GM19351 (cell line): ENCODE measurements around the gene ZIC5.
"Not testable (repeated sequence)": the region's sequence is repeated elsewhere in the genome, so short reads cannot be mapped to it uniquely, and the experiment has no call there.

Experiments
- ATAC-seq: cut with Tn5 transposase; IDR thresholded peaks from one replicate; pipeline ENCODE4 v1.9.1; 2021; ENCODE audit warnings: mild to moderate bottlenecking, moderate library complexity; ENCODE audit not compliant: unreplicated experiment

Gene ZIC5

GRCh38 chr13:99961636-99962035 lies 9.9 kb downstream of the ZIC5 start:
- ATAC-seq, result no peak

DNA sequence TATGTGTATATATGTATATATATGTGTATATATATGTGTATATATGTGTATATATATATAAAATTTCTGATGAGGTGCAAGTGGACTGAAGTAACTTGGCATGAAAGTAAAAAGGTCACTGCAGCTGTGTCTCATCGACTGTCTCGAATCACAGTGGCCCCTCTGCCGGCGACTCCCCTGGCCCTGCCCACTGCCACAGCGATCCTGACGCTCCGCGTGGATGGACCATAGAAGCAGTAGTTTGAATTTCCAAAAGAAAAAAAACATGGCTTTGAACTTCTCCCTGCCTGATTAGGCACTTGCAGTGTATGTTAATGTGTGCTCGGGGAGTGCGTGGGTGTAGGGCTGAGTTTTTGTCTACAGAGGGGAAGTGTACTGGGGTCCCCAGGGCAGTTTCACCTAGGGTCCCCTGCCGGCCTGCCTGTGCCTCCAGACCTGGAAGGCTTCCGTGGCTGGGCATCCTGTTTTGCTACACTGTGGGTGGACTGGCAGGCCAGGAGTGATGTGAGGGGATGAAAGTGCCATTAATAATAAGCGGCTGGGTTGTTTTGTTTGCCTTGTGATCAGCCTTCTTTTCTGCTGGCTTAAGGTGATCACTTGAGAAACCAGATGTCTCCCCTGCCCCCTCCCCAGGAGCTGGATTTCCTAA lies 10.8 kb downstream of the ZIC5 start:
- ATAC-seq, result no peak

GRCh38 chr13:99959540-99960230 lies 11.9 kb downstream of the ZIC5 start:
- ATAC-seq, result no peak

GRCh38 chr13:99959127-99959539 lies 12.4 kb downstream of the ZIC5 start:
- no peak for ATAC-seq

GRCh38 chr13:99958406-99959126 lies 13.0 kb downstream of the ZIC5 start:
- no peak for ATAC-seq

DNA sequence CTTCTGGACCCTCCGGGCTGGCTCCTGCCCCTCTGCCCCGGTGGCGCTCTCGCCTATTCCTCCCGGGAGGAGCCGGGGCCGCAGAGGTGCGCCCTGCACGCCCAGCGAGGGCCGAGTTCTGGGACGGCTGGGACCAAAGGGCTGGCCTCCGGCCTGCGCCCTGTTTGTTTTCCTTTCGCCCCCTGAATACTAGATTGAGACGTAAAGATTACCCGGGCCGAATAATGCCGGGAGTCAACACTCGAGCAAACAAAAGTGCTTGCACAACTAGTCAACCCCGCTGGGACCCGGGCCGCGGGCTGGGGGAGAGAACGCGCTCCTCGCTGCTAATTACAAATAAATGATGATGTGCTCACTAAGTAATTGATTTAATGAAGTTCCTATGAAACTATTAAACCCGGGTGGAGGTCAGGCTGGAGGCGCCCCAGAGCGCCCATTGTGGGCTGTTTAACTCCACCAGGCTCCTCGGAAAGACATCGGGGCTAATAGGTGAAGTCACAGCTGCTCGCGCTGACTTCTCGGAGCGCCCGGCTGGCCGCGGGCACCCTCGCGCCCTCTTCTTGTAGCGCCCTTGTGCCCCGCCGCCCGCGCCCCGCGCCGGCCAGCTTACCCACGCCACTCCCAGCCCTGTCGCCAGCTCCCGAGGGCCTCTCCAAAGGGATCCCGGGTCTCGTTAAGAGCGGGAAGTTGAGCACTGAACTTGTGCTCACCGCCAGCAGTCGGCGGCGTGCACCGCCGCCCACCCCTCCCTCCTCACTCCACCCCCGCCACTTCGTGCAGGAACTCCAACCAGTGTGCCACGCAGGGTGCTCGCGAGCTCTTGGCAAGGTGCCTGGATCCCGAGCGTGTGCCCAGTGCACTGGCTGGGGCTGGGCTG lies 14.9 kb downstream of the ZIC5 start:
- ATAC-seq, result no peak

- no peak for ATAC-seq
Measured at GRCh38 chr13:99955747-99956472, 15.7 kb downstream of the ZIC5 start.

GRCh38 chr13:99955107-99955746 lies 16.3 kb downstream of the ZIC5 start:
- ATAC-seq, result no peak

DNA sequence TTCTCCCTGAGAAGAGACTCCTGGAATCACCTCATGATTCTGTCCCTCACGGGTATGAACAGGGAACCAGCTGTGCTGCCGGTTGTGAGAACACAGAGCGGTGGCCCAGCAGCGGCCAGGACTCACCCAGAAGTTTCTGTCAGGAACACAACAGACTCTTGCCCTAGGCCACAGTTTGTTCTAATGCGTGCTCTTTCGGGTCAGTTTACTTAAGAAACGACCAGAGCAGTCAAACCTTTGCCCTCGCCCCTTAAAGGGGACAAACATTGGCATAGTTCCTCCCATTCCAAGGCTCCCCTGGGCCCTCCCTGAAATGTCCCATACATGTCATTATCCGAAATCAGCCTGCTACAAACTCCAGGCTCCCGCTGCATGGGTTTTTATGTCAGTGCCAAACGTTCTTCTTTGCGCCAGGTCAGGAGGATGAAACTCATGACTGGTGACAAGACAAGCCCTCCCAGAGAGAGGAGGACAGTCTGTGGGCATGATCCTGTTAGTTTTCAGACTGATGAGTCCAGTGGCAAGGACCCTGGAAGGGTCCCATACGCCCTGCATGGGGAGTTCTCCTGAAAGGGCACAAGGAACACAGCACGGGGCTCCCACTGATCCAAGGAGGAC lies 18.3 kb downstream of the ZIC5 start:
- ATAC-seq, result no peak

GRCh38 chr13:99951666-99952065 lies 19.9 kb downstream of the ZIC5 start:
- ATAC-seq, result not testable (repeated sequence)

DNA sequence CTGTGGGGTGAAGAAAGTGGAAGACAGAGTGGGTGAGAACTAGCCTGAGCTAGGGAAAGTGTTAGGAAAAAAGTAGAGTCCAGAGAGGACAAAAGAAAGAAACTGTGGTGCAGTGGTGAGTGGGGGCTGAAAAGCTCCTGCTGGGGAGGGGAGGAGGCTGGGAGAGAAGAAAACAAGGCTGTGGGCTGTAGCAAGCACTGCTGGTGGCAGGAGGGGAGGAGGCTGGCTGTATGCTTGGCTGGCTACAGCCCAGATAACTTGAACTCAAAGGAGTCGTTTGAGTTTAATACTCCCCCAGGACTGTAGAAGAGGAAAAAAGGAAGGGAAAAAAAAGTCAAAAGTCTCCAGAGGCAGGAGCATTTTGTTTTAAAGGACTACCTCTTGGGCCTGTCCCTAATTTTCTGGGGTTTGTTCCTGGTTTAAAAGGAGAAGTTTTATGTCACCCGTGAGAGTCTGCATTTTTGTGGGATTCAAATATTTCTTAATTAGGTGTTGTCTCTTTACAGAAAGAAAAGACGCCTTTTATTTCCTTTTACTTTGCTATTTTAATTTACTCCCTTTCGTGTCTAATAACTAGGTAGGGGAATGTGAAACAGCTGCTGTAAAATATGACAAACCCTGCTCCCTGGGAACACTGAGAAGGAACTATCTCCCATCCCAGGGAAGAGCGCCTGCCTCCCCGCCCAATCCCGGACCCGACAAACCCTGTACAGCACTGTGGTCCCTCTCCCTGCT lies 21.7 kb downstream of the ZIC5 start:
- no peak for ATAC-seq

DNA sequence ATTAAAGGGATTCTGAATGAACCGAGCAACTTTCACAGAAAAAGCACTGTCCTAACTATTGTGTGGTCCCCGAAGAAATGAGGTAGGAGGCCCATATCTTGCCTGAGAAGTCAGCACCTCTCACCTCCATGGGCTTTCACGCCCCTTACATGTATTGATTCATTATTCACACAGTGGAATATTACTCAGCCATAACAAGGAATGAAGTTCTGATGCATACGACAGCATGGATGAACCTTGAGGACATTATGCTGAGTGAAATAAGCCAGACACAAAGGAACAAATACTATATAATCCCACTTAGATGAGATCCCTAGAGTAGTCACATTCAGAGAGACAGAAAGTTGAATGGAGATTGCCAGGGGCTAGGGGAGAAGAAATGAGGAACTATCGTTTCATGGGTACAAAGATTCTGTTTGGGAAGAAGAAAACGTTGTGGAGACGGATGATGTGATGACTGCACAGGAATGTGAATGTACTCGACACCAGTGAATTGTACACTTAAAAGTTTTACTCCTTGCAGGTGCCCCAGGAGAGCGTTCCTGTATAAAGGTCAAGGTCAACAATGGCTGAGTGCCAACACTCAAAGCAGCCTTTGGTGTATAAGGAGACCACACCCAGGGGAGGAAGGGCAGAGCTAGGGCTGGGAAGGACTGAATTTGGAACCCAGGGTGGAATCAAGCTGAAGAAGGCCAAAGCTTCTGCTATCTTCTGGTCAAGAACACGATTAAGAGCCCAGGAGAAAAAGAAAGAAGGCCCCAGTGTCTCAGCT lies 22.5 kb downstream of the ZIC5 start:
- ATAC-seq, result no peak

DNA sequence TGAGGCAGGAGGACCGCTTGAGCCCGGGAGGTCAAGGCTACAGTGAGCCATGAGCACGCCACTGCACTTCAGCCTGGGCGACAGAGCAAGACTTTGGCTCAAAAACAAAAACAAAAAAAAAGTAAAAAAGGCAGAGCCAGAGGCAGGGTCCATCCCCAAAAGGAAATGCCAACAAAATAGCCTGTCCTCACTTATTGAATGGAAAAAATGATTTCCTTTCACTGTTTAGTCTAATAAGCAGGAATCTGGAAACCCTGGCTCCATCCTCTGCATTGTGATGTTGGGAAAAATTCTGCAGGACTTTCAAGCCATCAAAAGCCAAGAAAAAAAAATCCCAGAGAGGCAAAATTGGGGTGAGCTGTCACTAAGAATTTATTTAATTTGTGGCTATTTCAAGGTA lies 23.2 kb downstream of the ZIC5 start:
- ATAC-seq, result no peak

GRCh38 chr13:99947666-99948065 lies 23.9 kb downstream of the ZIC5 start:
- ATAC-seq, result no peak

DNA sequence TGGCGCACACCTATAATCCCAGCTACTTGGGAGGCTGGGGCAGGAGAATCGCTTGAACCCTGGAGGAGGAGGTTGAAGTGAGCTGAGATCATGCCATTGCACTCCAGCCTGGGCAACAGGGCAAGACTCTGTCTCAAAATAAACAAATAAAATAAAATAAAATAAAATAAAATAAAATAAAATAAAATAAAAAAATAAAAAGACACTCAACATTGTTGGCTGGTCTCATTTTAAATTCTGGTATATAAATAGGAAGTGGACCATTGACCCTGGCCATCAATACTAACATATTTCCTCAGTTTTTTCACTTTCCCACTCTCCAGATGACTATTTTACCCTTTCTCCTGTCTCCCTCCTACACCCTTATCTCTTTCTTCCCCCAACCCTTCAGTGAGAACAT lies 26.1 kb downstream of the ZIC5 start:
- not testable (repeated sequence) for ATAC-seq

GRCh38 chr13:99944606-99945005 lies 27.0 kb downstream of the ZIC5 start:
- no peak for ATAC-seq

DNA sequence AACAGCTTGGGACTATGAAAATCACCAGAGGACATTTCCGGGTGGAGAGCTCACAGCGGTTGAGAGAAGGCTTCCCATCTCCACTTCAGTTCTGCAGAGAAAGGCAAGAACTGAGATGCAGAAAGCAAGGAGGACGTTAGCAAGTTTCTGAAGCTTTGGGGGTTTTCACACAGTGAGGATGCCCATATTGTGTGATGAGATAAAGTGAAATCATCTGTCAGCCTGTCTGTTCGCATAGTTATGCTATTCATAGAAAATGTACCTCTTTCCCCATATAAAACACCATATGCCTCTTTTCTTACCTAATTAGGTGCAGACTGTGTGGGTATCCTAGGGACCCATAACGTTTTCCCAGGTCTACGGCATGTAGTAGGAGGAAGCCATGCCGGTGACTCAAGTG lies 27.5 kb downstream of the ZIC5 start:
- ATAC-seq, result no peak

GRCh38 chr13:99941911-99942310 lies 29.7 kb downstream of the ZIC5 start:
- no peak for ATAC-seq
